ENCODE data around the gene INPP5A.

Gene INPP5A

GRCh38 chr10:132774181-132774901 lies 236.8 kb downstream of the INPP5A start:
- no peak for DNase-seq
- H2BK15ac ChIP-seq (replicated peaks; ENCODE audit: low read depth): no peak overlapping the region
- no peak overlapping the region for H3K56ac ChIP-seq (ENCODE audit: low read length)
- no peak overlapping the region for H2BK5ac ChIP-seq (ENCODE audit: low read length)
- H3K79me1 ChIP-seq (ENCODE audit: low read length): no peaks in the 10 kb centered on the region
- H3K36me3 ChIP-seq (ENCODE audit: control insufficient read depth, insufficient read depth, low read length): no peaks in the 10 kb centered on the region
- H4K8ac ChIP-seq (ENCODE audit: low read depth, low read length): no peak overlapping the region
- H3K9ac ChIP-seq (ENCODE audit: low read length): no peak overlapping the region
- H3K4me2 ChIP-seq (ENCODE audit: low read length): no peak overlapping the region
- no peak overlapping the region for H3K4ac ChIP-seq (ENCODE audit: low read depth, low read length)
- H2AK5ac ChIP-seq (ENCODE audit: low read length): no peak overlapping the region
- H3K27ac ChIP-seq (ENCODE audit: low read depth, low read length): no peak overlapping the region
- H4K5ac ChIP-seq (ENCODE audit: low read length): no peak overlapping the region
- H2BK120ac ChIP-seq (ENCODE audit: low read depth, low read length): no peak overlapping the region
- WGBS (ENCODE audit: extremely low coverage, insufficient coverage, low lambda C conversion rate): no CpG with 5 or more reads among the region's 29 CpGs
- H3K18ac ChIP-seq (ENCODE audit: low read length): no peak overlapping the region
- no peak overlapping the region for H3K23ac ChIP-seq (ENCODE audit: low read length)
- H3K79me2 ChIP-seq (ENCODE audit: control insufficient read depth, insufficient read depth, low read length): no peaks in the 10 kb centered on the region
- H3K4me3 ChIP-seq (ENCODE audit: low read length): no peak overlapping the region
- H3K27me3 ChIP-seq (ENCODE audit: insufficient read depth, low read length, poor library complexity): no peaks in the 10 kb centered on the region
- no peaks in the 10 kb centered on the region for H3K4me1 ChIP-seq (ENCODE audit: control insufficient read depth, low read depth, low read length)

GRCh38 chr10:132774902-132775863 lies 237.6 kb downstream of the INPP5A start:
- no peak overlapping the region for H3K27ac ChIP-seq (ENCODE audit: low read depth, low read length)

GRCh38 chr10:132776186-132776585 lies 238.6 kb downstream of the INPP5A start:
- Histone ChIP-seq H3K27me3 (ENCODE audit: insufficient read depth, low read length, poor library complexity) (no peaks in the 10 kb centered on the region), H3K9ac (ENCODE audit: low read length) (no peak overlapping the region), H2BK15ac (replicated peaks; ENCODE audit: low read depth) (no peak overlapping the region), H3K27ac (ENCODE audit: low read depth, low read length) (no peak overlapping the region), H3K4me3 (ENCODE audit: low read length) (no peak overlapping the region), H3K4ac (ENCODE audit: low read depth, low read length) (no peak overlapping the region), H2BK120ac (ENCODE audit: low read depth, low read length) (no peak overlapping the region), H3K79me1 (ENCODE audit: low read length) (no peaks in the 10 kb centered on the region), H3K56ac (ENCODE audit: low read length) (no peak overlapping the region), H3K4me1 (ENCODE audit: control insufficient read depth, low read depth, low read length) (no peaks in the 10 kb centered on the region), H3K36me3 (ENCODE audit: control insufficient read depth, insufficient read depth, low read length) (no peaks in the 10 kb centered on the region), H3K4me2 (ENCODE audit: low read length) (no peak overlapping the region), H3K79me2 (ENCODE audit: control insufficient read depth, insufficient read depth, low read length) (no peaks in the 10 kb centered on the region), H2AK5ac (ENCODE audit: low read length) (no peak overlapping the region), H4K5ac (ENCODE audit: low read length) (no peak overlapping the region), H3K23ac (ENCODE audit: low read length) (no peak overlapping the region), H4K8ac (ENCODE audit: low read depth, low read length) (no peak overlapping the region), H3K18ac (ENCODE audit: low read length) (no peak overlapping the region), H2BK5ac (ENCODE audit: low read length) (no peak overlapping the region)
- DNase-seq: no peak
- WGBS (ENCODE audit: extremely low coverage, insufficient coverage, low lambda C conversion rate): no CpG with 5 or more reads among the region's 18 CpGs

More at GRCh38 chr10:132774902-132775863, 237.6 kb downstream of the INPP5A start:
- Histone ChIP-seq H2BK15ac (replicated peaks; ENCODE audit: low read depth) (no peak overlapping the region), H3K9ac (ENCODE audit: low read length) (no peak overlapping the region), H2BK5ac (ENCODE audit: low read length) (no peak overlapping the region), H3K4me1 (ENCODE audit: control insufficient read depth, low read depth, low read length) (no peaks in the 10 kb centered on the region), H3K4me3 (ENCODE audit: low read length) (no peak overlapping the region), H4K5ac (ENCODE audit: low read length) (no peak overlapping the region), H3K56ac (ENCODE audit: low read length) (no peak overlapping the region), H3K18ac (ENCODE audit: low read length) (no peak overlapping the region), H3K79me1 (ENCODE audit: low read length) (no peaks in the 10 kb centered on the region), H2AK5ac (ENCODE audit: low read length) (no peak overlapping the region), H3K79me2 (ENCODE audit: control insufficient read depth, insufficient read depth, low read length) (no peaks in the 10 kb centered on the region), H3K4me2 (ENCODE audit: low read length) (no peak overlapping the region), H3K36me3 (ENCODE audit: control insufficient read depth, insufficient read depth, low read length) (no peaks in the 10 kb centered on the region), H2BK120ac (ENCODE audit: low read depth, low read length) (no peak overlapping the region), H4K8ac (ENCODE audit: low read depth, low read length) (no peak overlapping the region), H3K23ac (ENCODE audit: low read length) (no peak overlapping the region), H3K27me3 (ENCODE audit: insufficient read depth, low read length, poor library complexity) (no peaks in the 10 kb centered on the region), H3K4ac (ENCODE audit: low read depth, low read length) (no peak overlapping the region)
- DNase-seq: no peak
- no CpG with 5 or more reads among the region's 22 CpGs for WGBS (ENCODE audit: extremely low coverage, insufficient coverage, low lambda C conversion rate)

GRCh38 chr10:132776821-132777220 lies 239.2 kb downstream of the INPP5A start:
- Histone ChIP-seq H3K9ac (ENCODE audit: low read length) (no peak overlapping the region), H2BK15ac (replicated peaks; ENCODE audit: low read depth) (no peak overlapping the region), H4K8ac (ENCODE audit: low read depth, low read length) (no peak overlapping the region), H3K79me2 (ENCODE audit: control insufficient read depth, insufficient read depth, low read length) (no peaks in the 10 kb centered on the region), H3K4me3 (ENCODE audit: low read length) (no peak overlapping the region), H3K36me3 (ENCODE audit: control insufficient read depth, insufficient read depth, low read length) (no peaks in the 10 kb centered on the region), H2AK5ac (ENCODE audit: low read length) (no peak overlapping the region), H3K27me3 (ENCODE audit: insufficient read depth, low read length, poor library complexity) (no peaks in the 10 kb centered on the region), H3K4me2 (ENCODE audit: low read length) (no peak overlapping the region), H3K18ac (ENCODE audit: low read length) (no peak overlapping the region), H3K4me1 (ENCODE audit: control insufficient read depth, low read depth, low read length) (no peaks in the 10 kb centered on the region), H2BK5ac (ENCODE audit: low read length) (no peak overlapping the region), H3K23ac (ENCODE audit: low read length) (no peak overlapping the region), H3K79me1 (ENCODE audit: low read length) (no peaks in the 10 kb centered on the region), H3K4ac (ENCODE audit: low read depth, low read length) (no peak overlapping the region), H3K27ac (ENCODE audit: low read depth, low read length) (no peak overlapping the region), H2BK120ac (ENCODE audit: low read depth, low read length) (no peak overlapping the region), H3K56ac (ENCODE audit: low read length) (no peak overlapping the region), H4K5ac (ENCODE audit: low read length) (no peak overlapping the region)
- DNase-seq: no peak
- no CpG with 5 or more reads among the region's 18 CpGs for WGBS (ENCODE audit: extremely low coverage, insufficient coverage, low lambda C conversion rate)

- no peak for DNase-seq
- no peak overlapping the region for H2BK5ac ChIP-seq (ENCODE audit: low read length)
- no peak overlapping the region for H3K56ac ChIP-seq (ENCODE audit: low read length)
- H3K4ac ChIP-seq (ENCODE audit: low read depth, low read length): no peak overlapping the region
- no peaks in the 10 kb centered on the region for H3K79me2 ChIP-seq (ENCODE audit: control insufficient read depth, insufficient read depth, low read length)
- no peaks in the 10 kb centered on the region for H3K79me1 ChIP-seq (ENCODE audit: low read length)
- no peak overlapping the region for H3K18ac ChIP-seq (ENCODE audit: low read length)
- H3K36me3 ChIP-seq (ENCODE audit: control insufficient read depth, insufficient read depth, low read length): no peaks in the 10 kb centered on the region
- H3K27ac ChIP-seq (ENCODE audit: low read depth, low read length): no peak overlapping the region
- H4K8ac ChIP-seq (ENCODE audit: low read depth, low read length): no peak overlapping the region
- H2BK15ac ChIP-seq (replicated peaks; ENCODE audit: low read depth): no peak overlapping the region
- no peak overlapping the region for H3K9ac ChIP-seq (ENCODE audit: low read length)
- H3K4me3 ChIP-seq (ENCODE audit: low read length): no peak overlapping the region
- no CpG with 5 or more reads among the region's 14 CpGs for WGBS (ENCODE audit: extremely low coverage, insufficient coverage, low lambda C conversion rate)
- H3K27me3 ChIP-seq (ENCODE audit: insufficient read depth, low read length, poor library complexity): no peaks in the 10 kb centered on the region
- no peak overlapping the region for H2AK5ac ChIP-seq (ENCODE audit: low read length)
- no peak overlapping the region for H3K4me2 ChIP-seq (ENCODE audit: low read length)
- H2BK120ac ChIP-seq (ENCODE audit: low read depth, low read length): no peak overlapping the region
- H3K4me1 ChIP-seq (ENCODE audit: control insufficient read depth, low read depth, low read length): no peaks in the 10 kb centered on the region
- H4K5ac ChIP-seq (ENCODE audit: low read length): no peak overlapping the region
- no peak overlapping the region for H3K23ac ChIP-seq (ENCODE audit: low read length)
Observed at GRCh38 chr10:132777441-132777840, 239.9 kb downstream of the INPP5A start.

Data from mesendoderm (in vitro differentiated cells).